Liver (tissue), 9 donors: Measurements from ENCODE around the gene CORO2A. TPM values are rescaled to one million over a fixed set of nuclear protein-coding genes. Genes with fewer than 3 reads are reported as not detected.

Experiments used
- DNase-seq: peaks from one replicate; pipeline ENCODE4 v3.0.0-alpha.2; 2017; ENCODE audit warnings: low spot score
- H3K27ac ChIP-seq, 2 donors: one replicate each; pipeline ENCODE4 v1.7.0; 2013; ENCODE audit warnings: inconsistent platforms in 2 of 2, low read length in 2 of 2, control low read depth in 1 of 2, low read depth in 1 of 2, mild to moderate bottlenecking in 1 of 2
- H3K27me3 ChIP-seq, 4 donors: one replicate each; pipeline versions ENCODE4 v1.6.1 to v1.7.0; 2013; ENCODE audit warnings: low read length in 3 of 4, inconsistent platforms in 1 of 4, mild to moderate bottlenecking in 1 of 4, moderate library complexity in 1 of 4; ENCODE audit not compliant: control insufficient read depth in 4 of 4, insufficient read depth in 4 of 4
- H3K36me3 ChIP-seq, 4 donors: one replicate each; pipeline versions ENCODE4 v1.6.1 to v1.7.0; 2013; ENCODE audit warnings: low read length in 3 of 4, mild to moderate bottlenecking in 3 of 4, low read depth in 1 of 4, moderate library complexity in 1 of 4; ENCODE audit not compliant: control insufficient read depth in 4 of 4, insufficient read depth in 3 of 4
- H3K4me1 ChIP-seq, 4 donors: one replicate each; pipeline versions ENCODE4 v1.6.1 to v1.7.0; 2013; ENCODE audit warnings: low read length in 3 of 4, mild to moderate bottlenecking in 3 of 4, moderate library complexity in 1 of 4; ENCODE audit not compliant: control insufficient read depth in 4 of 4, insufficient read depth in 4 of 4
- H3K4me3 ChIP-seq, 3 donors: one replicate each; pipeline versions ENCODE4 v1.6.1 to v1.7.0; 2013; ENCODE audit warnings: low read length in 3 of 3, control low read depth in 1 of 3, low read depth in 1 of 3, mild to moderate bottlenecking in 1 of 3
- H3K9ac ChIP-seq, 2 donors: one replicate each; pipeline ENCODE4 v1.7.0; 2013; ENCODE audit warnings: low read length in 2 of 2, mild to moderate bottlenecking in 2 of 2, moderate library complexity in 2 of 2, control low read depth in 1 of 2, low read depth in 1 of 2
- H3K9me3 ChIP-seq, 4 donors: one replicate each; pipeline versions ENCODE4 v1.6.1 to v1.7.0; 2013; ENCODE audit warnings: low read length in 3 of 4; ENCODE audit not compliant: control insufficient read depth in 4 of 4
- EGR1 ChIP-seq, 2 donors: IDR thresholded peaks; 2 replicates each; pipeline ENCODE4 v1.6.1; 2016 to 2018; ENCODE audit warnings: antibody characterized with exemption in 2 of 2, low read depth in 2 of 2
- FOXA1 ChIP-seq: IDR thresholded peaks from 2 replicates; pipeline ENCODE4 v1.6.1; 2016; ENCODE audit warnings: antibody characterized with exemption
- FOXA2 ChIP-seq: IDR thresholded peaks from 2 replicates; pipeline ENCODE4 v1.6.1; 2016; ENCODE audit warnings: antibody characterized with exemption
- GABPA ChIP-seq, 2 donors: IDR thresholded peaks in 1 of 2; conservative IDR thresholded peaks in 1 of 2; 2 replicates each; pipeline ENCODE4 v1.6.1; 2016; ENCODE audit warnings: antibody characterized with exemption in 2 of 2, mild to moderate bottlenecking in 1 of 2, moderate library complexity in 1 of 2
- HNF4A ChIP-seq, 2 donors: conservative IDR thresholded peaks; 2 replicates each; pipeline ENCODE4 v1.6.1; 2016; ENCODE audit warnings: antibody characterized with exemption in 2 of 2, mild to moderate bottlenecking in 2 of 2
- HNF4G ChIP-seq: IDR thresholded peaks from 2 replicates; pipeline ENCODE4 v1.6.1; 2016; ENCODE audit warnings: antibody characterized with exemption
- JUND ChIP-seq, 2 donors: IDR thresholded peaks; 2 replicates each; pipeline ENCODE4 v1.6.1; 2016; ENCODE audit warnings: antibody characterized with exemption in 2 of 2
- NR2F2 ChIP-seq: IDR thresholded peaks from 2 replicates; pipeline ENCODE4 v1.6.1; 2016; ENCODE audit warnings: antibody characterized with exemption
- RAD21 ChIP-seq, 2 donors: IDR thresholded peaks; 2 replicates each; pipeline ENCODE4 v1.6.1; 2016; ENCODE audit warnings: antibody characterized with exemption in 2 of 2, mild to moderate bottlenecking in 2 of 2
- RXRA ChIP-seq, 2 donors: IDR thresholded peaks; 2 replicates each; pipeline ENCODE4 v1.6.1; 2017 to 2018; ENCODE audit warnings: antibody characterized with exemption in 2 of 2, mild to moderate bottlenecking in 1 of 2
- SP1 ChIP-seq: IDR thresholded peaks from 2 replicates; pipeline ENCODE4 v1.6.1; 2018; ENCODE audit warnings: antibody characterized with exemption, mild to moderate bottlenecking
- TAF1 ChIP-seq: conservative IDR thresholded peaks from 2 replicates; pipeline ENCODE4 v1.6.1; 2016; ENCODE audit warnings: antibody characterized with exemption, mild to moderate bottlenecking
- YY1 ChIP-seq: IDR thresholded peaks from 2 replicates; pipeline ENCODE4 v1.6.1; 2016; ENCODE audit warnings: antibody characterized with exemption, mild to moderate bottlenecking
- WGBS: extraction: QIAGEN DNeasy Blood & Tissue Kit; methylation state at CpG from one replicate; pipeline ENCODE4 v1.1.7; 2013; 5-methylcytosine and 5-hydroxymethylcytosine counted together
- polyA plus RNA-seq, 2 donors: library from polyadenylated mRNA; stranded (reverse) in 1 of 2; unstranded in 1 of 2; fragments of 200-250 nt in 1 of 2; fragments of >200 nt in 1 of 2; fragmentation: Nextera tagmentation in 1 of 2; extraction: Ambion mirVana in 1 of 2; gene quantifications; one replicate each; pipeline versions ENCODE4 v1.2.1 to v1.2.3, GENCODE V29; 2013 to 2015
- total RNA-seq, 2 donors: library from RNA; depleted of rRNA; stranded (reverse); fragments of >200 nt; gene quantifications; one replicate each; pipeline ENCODE4 v1.2.3, GENCODE V29; 2014
- TF ChIP-seq, protein P1 (sequence below): fragments of 150-350 bp; IDR thresholded peaks from 2 replicates; pipeline ENCODE4 v1.5.1; 2017; ENCODE audit warnings: improper control_type of control experiment, low read depth, low read length; ENCODE audit not compliant: missing input control
- TF ChIP-seq, protein P2 (sequence below): IDR thresholded peaks from 2 replicates; pipeline ENCODE4 v1.6.1; 2016; ENCODE audit warnings: antibody characterized with exemption
- TF ChIP-seq, protein P3 (sequence below): IDR thresholded peaks from 2 replicates; pipeline ENCODE4 v1.6.1; 2016; ENCODE audit warnings: antibody characterized with exemption, mild to moderate bottlenecking
- TF ChIP-seq, protein P4 (sequence below): IDR thresholded peaks from 2 replicates; pipeline ENCODE4 v1.6.1; 2016; ENCODE audit warnings: antibody characterized with exemption
- TF ChIP-seq, protein P5 (sequence below): IDR thresholded peaks from 2 replicates; pipeline ENCODE4 v1.6.1; 2016; ENCODE audit warnings: antibody characterized with exemption
- donor health status: healthy.
- donor health status: healthy.
- donor health status: healthy.
- donor health status: healthy.
- donor health status: healthy.

The CORO2A gene
- total and polyA plus RNA-seq, 4 donors, result 1.2 to 2.8 (median 1.4) TPM

DNA sequence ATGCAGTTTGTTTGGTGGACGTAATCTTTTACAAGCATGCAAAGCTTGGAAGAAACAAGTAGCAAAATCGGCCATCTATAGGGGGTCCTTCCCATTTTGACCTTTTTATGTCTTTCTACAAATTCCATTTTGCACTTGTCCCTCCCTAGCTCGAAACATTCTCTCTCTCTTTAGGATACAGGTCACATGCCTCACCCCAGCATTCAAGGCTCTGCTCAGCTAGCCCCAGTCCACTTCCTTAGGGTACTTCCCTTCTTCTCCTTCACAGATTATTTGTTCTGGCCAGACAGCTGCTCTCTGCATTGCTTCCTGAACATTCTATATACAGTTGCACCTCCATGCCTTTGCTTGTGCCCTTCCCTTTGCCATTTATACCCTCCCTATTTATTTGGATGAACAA, 41.7 kb downstream of the CORO2A start (continued):
- TF ChIP-seq, protein P1, sequence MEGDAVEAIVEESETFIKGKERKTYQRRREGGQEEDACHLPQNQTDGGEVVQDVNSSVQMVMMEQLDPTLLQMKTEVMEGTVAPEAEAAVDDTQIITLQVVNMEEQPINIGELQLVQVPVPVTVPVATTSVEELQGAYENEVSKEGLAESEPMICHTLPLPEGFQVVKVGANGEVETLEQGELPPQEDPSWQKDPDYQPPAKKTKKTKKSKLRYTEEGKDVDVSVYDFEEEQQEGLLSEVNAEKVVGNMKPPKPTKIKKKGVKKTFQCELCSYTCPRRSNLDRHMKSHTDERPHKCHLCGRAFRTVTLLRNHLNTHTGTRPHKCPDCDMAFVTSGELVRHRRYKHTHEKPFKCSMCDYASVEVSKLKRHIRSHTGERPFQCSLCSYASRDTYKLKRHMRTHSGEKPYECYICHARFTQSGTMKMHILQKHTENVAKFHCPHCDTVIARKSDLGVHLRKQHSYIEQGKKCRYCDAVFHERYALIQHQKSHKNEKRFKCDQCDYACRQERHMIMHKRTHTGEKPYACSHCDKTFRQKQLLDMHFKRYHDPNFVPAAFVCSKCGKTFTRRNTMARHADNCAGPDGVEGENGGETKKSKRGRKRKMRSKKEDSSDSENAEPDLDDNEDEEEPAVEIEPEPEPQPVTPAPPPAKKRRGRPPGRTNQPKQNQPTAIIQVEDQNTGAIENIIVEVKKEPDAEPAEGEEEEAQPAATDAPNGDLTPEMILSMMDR, result no peak
- TF ChIP-seq, protein P2, sequence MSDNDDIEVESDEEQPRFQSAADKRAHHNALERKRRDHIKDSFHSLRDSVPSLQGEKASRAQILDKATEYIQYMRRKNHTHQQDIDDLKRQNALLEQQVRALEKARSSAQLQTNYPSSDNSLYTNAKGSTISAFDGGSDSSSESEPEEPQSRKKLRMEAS, result no peak
- TF ChIP-seq JUND (IDR thresholded peaks at IDR 0.05), result no peak
- no peak for TF ChIP-seq GABPA (IDR thresholded peaks at IDR 0.05 in 1 of 2, conservative IDR thresholded peaks at IDR 0.05 in 1 of 2)

DNA sequence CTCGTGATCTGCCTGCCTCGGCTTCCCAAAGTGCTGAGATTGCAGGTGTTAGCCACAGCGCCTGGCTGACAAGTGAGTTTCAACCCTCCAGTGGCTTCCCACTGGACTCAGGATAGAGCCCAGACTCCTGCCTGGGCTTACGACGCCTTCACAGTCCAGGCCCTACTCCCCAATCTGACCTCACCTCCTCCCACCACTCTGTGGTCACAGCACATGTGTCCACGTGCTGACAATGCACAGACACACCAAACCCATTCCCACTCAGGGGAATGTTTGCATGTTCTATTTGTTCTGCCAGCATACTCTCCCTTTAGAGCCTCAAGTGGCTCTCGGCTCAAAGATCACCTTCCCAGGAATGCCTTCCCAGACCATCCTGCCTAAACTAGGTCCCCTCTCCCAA, 42.3 kb downstream of the CORO2A start:
- WGBS, result 85% methylated on average over 7 of the region's 7 CpGs
- Histone ChIP-seq H3K9me3 (no peaks in the 10 kb centered on the region), H3K4me3 (no peak overlapping the region), H3K4me1 (peaks cover 5 to 19% (median 16%) of the 10 kb centered on the region in 4 donors), H3K27ac (no peak overlapping the region), H3K27me3 (no peaks in the 10 kb centered on the region), H3K9ac (no peak overlapping the region), H3K36me3 (peaks cover 0 to 3% (median 0%) of the 10 kb centered on the region in 4 donors)
- TF ChIP-seq HNF4G, result no peak
- TF ChIP-seq YY1, result no peak
- TF ChIP-seq, protein P2, result no peak
- TF ChIP-seq TAF1, result no peak
- TF ChIP-seq, protein P3, sequence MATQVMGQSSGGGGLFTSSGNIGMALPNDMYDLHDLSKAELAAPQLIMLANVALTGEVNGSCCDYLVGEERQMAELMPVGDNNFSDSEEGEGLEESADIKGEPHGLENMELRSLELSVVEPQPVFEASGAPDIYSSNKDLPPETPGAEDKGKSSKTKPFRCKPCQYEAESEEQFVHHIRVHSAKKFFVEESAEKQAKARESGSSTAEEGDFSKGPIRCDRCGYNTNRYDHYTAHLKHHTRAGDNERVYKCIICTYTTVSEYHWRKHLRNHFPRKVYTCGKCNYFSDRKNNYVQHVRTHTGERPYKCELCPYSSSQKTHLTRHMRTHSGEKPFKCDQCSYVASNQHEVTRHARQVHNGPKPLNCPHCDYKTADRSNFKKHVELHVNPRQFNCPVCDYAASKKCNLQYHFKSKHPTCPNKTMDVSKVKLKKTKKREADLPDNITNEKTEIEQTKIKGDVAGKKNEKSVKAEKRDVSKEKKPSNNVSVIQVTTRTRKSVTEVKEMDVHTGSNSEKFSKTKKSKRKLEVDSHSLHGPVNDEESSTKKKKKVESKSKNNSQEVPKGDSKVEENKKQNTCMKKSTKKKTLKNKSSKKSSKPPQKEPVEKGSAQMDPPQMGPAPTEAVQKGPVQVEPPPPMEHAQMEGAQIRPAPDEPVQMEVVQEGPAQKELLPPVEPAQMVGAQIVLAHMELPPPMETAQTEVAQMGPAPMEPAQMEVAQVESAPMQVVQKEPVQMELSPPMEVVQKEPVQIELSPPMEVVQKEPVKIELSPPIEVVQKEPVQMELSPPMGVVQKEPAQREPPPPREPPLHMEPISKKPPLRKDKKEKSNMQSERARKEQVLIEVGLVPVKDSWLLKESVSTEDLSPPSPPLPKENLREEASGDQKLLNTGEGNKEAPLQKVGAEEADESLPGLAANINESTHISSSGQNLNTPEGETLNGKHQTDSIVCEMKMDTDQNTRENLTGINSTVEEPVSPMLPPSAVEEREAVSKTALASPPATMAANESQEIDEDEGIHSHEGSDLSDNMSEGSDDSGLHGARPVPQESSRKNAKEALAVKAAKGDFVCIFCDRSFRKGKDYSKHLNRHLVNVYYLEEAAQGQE, result no peak
- TF ChIP-seq RXRA (IDR thresholded peaks at IDR 0.05), result no peak
- TF ChIP-seq NR2F2, result no peak
- TF ChIP-seq EGR1 (IDR thresholded peaks at IDR 0.05; ENCODE audit: low read depth in 2 of 2), result no peak
- no peak for TF ChIP-seq FOXA2
- TF ChIP-seq, protein P1, result no peak
- no peak for TF ChIP-seq GABPA (IDR thresholded peaks at IDR 0.05 in 1 of 2, conservative IDR thresholded peaks at IDR 0.05 in 1 of 2)
- no peak for TF ChIP-seq JUND (IDR thresholded peaks at IDR 0.05)
- TF ChIP-seq HNF4A (conservative IDR thresholded peaks at IDR 0.05), result no peak
- TF ChIP-seq, protein P4, sequence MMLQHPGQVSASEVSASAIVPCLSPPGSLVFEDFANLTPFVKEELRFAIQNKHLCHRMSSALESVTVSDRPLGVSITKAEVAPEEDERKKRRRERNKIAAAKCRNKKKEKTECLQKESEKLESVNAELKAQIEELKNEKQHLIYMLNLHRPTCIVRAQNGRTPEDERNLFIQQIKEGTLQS, result no peak
- no peak for TF ChIP-seq SP1
- TF ChIP-seq RAD21 (IDR thresholded peaks at IDR 0.05), result no peak
- TF ChIP-seq, protein P5, sequence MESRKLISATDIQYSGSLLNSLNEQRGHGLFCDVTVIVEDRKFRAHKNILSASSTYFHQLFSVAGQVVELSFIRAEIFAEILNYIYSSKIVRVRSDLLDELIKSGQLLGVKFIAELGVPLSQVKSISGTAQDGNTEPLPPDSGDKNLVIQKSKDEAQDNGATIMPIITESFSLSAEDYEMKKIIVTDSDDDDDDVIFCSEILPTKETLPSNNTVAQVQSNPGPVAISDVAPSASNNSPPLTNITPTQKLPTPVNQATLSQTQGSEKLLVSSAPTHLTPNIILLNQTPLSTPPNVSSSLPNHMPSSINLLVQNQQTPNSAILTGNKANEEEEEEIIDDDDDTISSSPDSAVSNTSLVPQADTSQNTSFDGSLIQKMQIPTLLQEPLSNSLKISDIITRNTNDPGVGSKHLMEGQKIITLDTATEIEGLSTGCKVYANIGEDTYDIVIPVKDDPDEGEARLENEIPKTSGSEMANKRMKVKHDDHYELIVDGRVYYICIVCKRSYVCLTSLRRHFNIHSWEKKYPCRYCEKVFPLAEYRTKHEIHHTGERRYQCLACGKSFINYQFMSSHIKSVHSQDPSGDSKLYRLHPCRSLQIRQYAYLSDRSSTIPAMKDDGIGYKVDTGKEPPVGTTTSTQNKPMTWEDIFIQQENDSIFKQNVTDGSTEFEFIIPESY, result no peak
- no peak for TF ChIP-seq FOXA1
- DNase-seq, result no peak
